Panc1 (cell line): Measurements from ENCODE around the gene UBXN1. TPM values are rescaled to one million over a fixed set of nuclear protein-coding genes. Genes with fewer than 3 reads are reported as not detected.

Source experiments
- ATAC-seq: fragments of 200-7000 bp; cut with Tn5 transposase; 2 replicates; pipeline ENCODE4 v1.9.1; 2020; ENCODE audit warnings: mild to moderate bottlenecking, moderate library complexity
- BruUV-seq: library from RNA; stranded (reverse); fragments of 400-500 nt; replicated peaks from 2 replicates; lab custom pipeline; 2021; lab: Mats Ljungman, UMichigan
- CTCF ChIA-PET: fragments of 300-600 bp; sonication (Branson Sonifier 250); formaldehyde crosslinking; loops from one replicate; lab custom pipeline; 2022; ENCODE audit warnings: antibody characterized with exemption; lab: Charles Lee
- POLR2A ChIA-PET: fragments of 300-600 bp; sonication (Branson Sonifier 250); formaldehyde crosslinking; loops from one replicate; lab custom pipeline; 2022; ENCODE audit warnings: antibody characterized with exemption; lab: Charles Lee
- DNase-seq: peaks from one replicate; pipeline ENCODE4 v3.0.0-alpha.2; 2010; ENCODE audit warnings: low read depth, low spot score
- H3K27ac ChIP-seq: 2 replicates; pipeline ENCODE4 v1.5.1; 2011; ENCODE audit warnings: mild to moderate bottlenecking, low read length, inconsistent platforms
- H3K27me3 ChIP-seq: fragments of 200-500 bp; sonication (Bioruptor generic); 2 replicates; pipeline ENCODE4 v1.6.0; 2014; ENCODE audit warnings: low read length, inconsistent platforms; ENCODE audit not compliant: control insufficient read depth, insufficient read depth
- H3K36me3 ChIP-seq: fragments of 200-500 bp; sonication (Bioruptor generic); 2 replicates; pipeline ENCODE4 v1.5.1; 2014; ENCODE audit warnings: inconsistent platforms, mild to moderate bottlenecking, low read length, moderate library complexity; ENCODE audit not compliant: control insufficient read depth, insufficient read depth
- H3K4me1 ChIP-seq: 2 replicates; pipeline ENCODE4 v1.5.1; 2011; ENCODE audit warnings: inconsistent platforms, mild to moderate bottlenecking, low read length, moderate library complexity; ENCODE audit not compliant: control insufficient read depth, insufficient read depth
- H3K4me3 ChIP-seq, 2 experiments: 2 replicates each; pipeline ENCODE4 v1.5.1; 2011 to 2012; ENCODE audit warnings: low read depth in 2 of 2, low read length in 2 of 2, mild to moderate bottlenecking in 2 of 2, inconsistent platforms in 1 of 2, moderate library complexity in 1 of 2
- H3K9me3 ChIP-seq: fragments of 200-500 bp; sonication (Bioruptor generic); 2 replicates; pipeline ENCODE4 v1.5.1; 2014; ENCODE audit warnings: low read depth, mild to moderate bottlenecking, inconsistent platforms, low read length, moderate library complexity; ENCODE audit not compliant: control insufficient read depth, insufficient read depth
- POLR2AphosphoS5 ChIP-seq: IDR thresholded peaks from 2 replicates; pipeline ENCODE4 v1.6.1; 2012; ENCODE audit warnings: mild to moderate bottlenecking, low read depth, low read length, moderate library complexity
- SIN3A ChIP-seq: IDR thresholded peaks from 2 replicates; pipeline ENCODE4 v1.6.1; 2012; ENCODE audit warnings: low read depth, mild to moderate bottlenecking, low read length, moderate library complexity, borderline replicate concordance; ENCODE audit not compliant: insufficient read depth
- TCF7L2 ChIP-seq: IDR thresholded peaks from 2 replicates; pipeline ENCODE4 v1.6.1; 2011; ENCODE audit warnings: mild to moderate bottlenecking, low read depth, low read length, inconsistent platforms
- in situ Hi-C: cut with HindIII; loops from 2 replicates; pipeline ENCODE4 v1.10.0; 2016; ENCODE audit warnings: low sequenced_read_pairs, low pct_unique_long_range_greater_than_20kb
- intact Hi-C: fragments of 100-400 bp; cut with micrococcal nuclease; formaldehyde crosslinking; loops from one replicate; pipeline ENCODE4 v1.10.0; 2022; ENCODE audit not compliant: unreplicated experiment
- total RNA-seq: library from RNA; stranded (reverse); gene quantifications from one replicate; pipeline ENCODE4 v1.2.1, GENCODE V29; 2021; ENCODE audit not compliant: unreplicated experiment
- TF ChIP-seq, protein P1 (sequence below): fragments of 450-650 bp; IDR thresholded peaks from 2 replicates; pipeline ENCODE4 v1.5.1; 2017; ENCODE audit warnings: mild to moderate bottlenecking
- TF ChIP-seq, protein P2 (sequence below), 2 experiments: IDR thresholded peaks; 2 replicates each; pipeline ENCODE4 v1.6.1; 2011 to 2012; ENCODE audit warnings: low read depth in 2 of 2, control low read depth in 1 of 2, low read length in 1 of 2, mild to moderate bottlenecking in 1 of 2, moderate library complexity in 1 of 2; ENCODE audit not compliant: insufficient read depth in 1 of 2

Gene UBXN1
- total RNA-seq, 1 experiment from 2014 or later = 105 TPM

DNA sequence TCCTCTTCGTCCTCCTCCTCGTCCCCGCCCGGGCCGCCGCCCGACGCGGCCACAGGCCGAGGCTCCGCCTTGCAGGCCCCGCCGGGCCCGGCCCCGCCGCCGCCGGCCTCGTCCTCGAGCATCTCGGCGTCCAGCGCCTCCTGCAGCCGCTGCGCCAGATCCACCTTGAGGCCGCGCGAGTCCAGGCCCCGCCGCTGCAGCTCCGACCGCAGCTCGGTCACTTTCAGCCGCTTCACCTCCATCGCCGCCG is 48.0 kb upstream of the UBXN1 start:
- no peak for DNase-seq
- intact Hi-C loops (no loop called here), in situ Hi-C loops (no loop called here)
- Histone ChIP-seq H3K4me1 (peaks cover 9% of the 10 kb centered on the region), H3K9me3 (no peaks in the 10 kb centered on the region), H3K27ac (peak overlapping the region; percentile 92; the same call in 1 of the 2 replicates), H3K36me3 (peaks cover 33% of the 10 kb centered on the region), H3K4me3 (peak overlapping the region; percentile 68 to 100), H3K27me3 (no peaks in the 10 kb centered on the region)
- TF ChIP-seq SIN3A (no peak), POLR2AphosphoS5 (no peak), TCF7L2 (no peak)
- TF ChIP-seq, protein P1, sequence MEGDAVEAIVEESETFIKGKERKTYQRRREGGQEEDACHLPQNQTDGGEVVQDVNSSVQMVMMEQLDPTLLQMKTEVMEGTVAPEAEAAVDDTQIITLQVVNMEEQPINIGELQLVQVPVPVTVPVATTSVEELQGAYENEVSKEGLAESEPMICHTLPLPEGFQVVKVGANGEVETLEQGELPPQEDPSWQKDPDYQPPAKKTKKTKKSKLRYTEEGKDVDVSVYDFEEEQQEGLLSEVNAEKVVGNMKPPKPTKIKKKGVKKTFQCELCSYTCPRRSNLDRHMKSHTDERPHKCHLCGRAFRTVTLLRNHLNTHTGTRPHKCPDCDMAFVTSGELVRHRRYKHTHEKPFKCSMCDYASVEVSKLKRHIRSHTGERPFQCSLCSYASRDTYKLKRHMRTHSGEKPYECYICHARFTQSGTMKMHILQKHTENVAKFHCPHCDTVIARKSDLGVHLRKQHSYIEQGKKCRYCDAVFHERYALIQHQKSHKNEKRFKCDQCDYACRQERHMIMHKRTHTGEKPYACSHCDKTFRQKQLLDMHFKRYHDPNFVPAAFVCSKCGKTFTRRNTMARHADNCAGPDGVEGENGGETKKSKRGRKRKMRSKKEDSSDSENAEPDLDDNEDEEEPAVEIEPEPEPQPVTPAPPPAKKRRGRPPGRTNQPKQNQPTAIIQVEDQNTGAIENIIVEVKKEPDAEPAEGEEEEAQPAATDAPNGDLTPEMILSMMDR = no peak
- TF ChIP-seq, protein P2, sequence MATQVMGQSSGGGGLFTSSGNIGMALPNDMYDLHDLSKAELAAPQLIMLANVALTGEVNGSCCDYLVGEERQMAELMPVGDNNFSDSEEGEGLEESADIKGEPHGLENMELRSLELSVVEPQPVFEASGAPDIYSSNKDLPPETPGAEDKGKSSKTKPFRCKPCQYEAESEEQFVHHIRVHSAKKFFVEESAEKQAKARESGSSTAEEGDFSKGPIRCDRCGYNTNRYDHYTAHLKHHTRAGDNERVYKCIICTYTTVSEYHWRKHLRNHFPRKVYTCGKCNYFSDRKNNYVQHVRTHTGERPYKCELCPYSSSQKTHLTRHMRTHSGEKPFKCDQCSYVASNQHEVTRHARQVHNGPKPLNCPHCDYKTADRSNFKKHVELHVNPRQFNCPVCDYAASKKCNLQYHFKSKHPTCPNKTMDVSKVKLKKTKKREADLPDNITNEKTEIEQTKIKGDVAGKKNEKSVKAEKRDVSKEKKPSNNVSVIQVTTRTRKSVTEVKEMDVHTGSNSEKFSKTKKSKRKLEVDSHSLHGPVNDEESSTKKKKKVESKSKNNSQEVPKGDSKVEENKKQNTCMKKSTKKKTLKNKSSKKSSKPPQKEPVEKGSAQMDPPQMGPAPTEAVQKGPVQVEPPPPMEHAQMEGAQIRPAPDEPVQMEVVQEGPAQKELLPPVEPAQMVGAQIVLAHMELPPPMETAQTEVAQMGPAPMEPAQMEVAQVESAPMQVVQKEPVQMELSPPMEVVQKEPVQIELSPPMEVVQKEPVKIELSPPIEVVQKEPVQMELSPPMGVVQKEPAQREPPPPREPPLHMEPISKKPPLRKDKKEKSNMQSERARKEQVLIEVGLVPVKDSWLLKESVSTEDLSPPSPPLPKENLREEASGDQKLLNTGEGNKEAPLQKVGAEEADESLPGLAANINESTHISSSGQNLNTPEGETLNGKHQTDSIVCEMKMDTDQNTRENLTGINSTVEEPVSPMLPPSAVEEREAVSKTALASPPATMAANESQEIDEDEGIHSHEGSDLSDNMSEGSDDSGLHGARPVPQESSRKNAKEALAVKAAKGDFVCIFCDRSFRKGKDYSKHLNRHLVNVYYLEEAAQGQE (IDR thresholded peaks at IDR 0.05; ENCODE audit: insufficient read depth in 1 of 2, low read depth in 2 of 2, low read length in 1 of 2) = no peak
- ChIA-PET POLR2A (interaction anchor here (0.6 to 2.4 kb wide), 3 partner anchors 27 to 114 kb away, joined by 3 to 7 read pairs (median 7); partner anchors contain the start of genes C11orf98, CSKMT and ZBTB3), CTCF (interaction anchor here (0.6 to 0.9 kb wide), 2 partner anchors 29 to 44 kb away, joined by 3 to 4 read pairs; partner anchors contain the start of gene TAF6L)
- peak; percentile 12 for ATAC-seq
- BruUV-seq = no TSS peak

DNA sequence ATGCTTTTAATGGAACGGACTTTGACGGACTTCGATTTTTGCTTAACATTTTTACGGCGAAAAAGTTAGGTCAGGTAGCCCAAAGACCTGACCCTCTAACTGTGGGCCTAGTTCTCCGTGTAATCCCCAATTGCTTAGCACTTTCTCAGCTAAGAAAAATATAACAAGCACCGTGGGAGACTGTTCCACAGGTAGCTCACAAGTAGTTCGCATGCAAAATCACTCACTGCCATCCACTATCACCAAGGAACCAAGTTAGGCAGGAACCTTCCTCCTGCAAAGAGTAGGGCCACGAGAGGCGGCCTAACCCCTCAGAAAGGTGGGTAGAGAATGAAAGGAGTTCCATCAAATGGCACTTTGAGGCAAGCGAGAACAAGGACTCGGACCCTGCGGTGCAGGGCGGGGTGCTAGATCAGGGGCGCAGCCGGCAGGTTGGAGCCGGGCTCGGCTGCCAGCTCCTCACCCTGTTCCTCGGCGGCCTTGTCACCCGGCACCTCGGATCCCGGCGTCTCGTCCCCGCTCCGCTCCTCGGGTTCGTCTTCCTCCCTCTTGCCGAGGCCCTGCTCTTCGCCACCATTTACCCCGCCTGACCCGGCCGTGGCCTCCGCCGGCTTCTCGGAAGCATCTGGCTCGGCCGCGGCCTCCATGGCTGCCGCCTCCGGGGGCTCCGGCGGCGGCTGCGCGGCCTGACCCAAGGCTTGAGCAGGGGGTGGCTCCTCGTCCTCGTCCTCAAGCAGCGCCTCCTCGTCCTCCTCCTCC is 47.5 kb upstream of the UBXN1 start:
- no peaks in the 10 kb centered on the region for H3K27me3 ChIP-seq
- in situ Hi-C loops = no loop called here
- ATAC-seq (no peak), DNase-seq (no peak)
- CTCF ChIA-PET = no interaction called here
- no peak for TF ChIP-seq SIN3A
- no peak for TF ChIP-seq TCF7L2
- TF ChIP-seq, protein P1 = no peak
- TF ChIP-seq POLR2AphosphoS5 = no peak
- TF ChIP-seq, protein P2 (IDR thresholded peaks at IDR 0.05; ENCODE audit: insufficient read depth in 1 of 2, low read depth in 2 of 2, low read length in 1 of 2) = no peak
- BruUV-seq = no TSS peak
- no peaks in the 10 kb centered on the region for H3K9me3 ChIP-seq
- intact Hi-C loops = no loop called here
- H3K27ac ChIP-seq = peak overlapping the region; percentile 92
- H3K4me1 ChIP-seq = peaks cover 9% of the 10 kb centered on the region
- peaks cover 38% of the 10 kb centered on the region for H3K36me3 ChIP-seq
- peak overlapping the region; percentile 68 to 100 for H3K4me3 ChIP-seq
- POLR2A ChIA-PET = interaction anchor here (1.1 to 2.4 kb wide), 2 partner anchors 27 to 61 kb away, joined by 7 read pairs; partner anchors contain the start of genes C11orf98, CSKMT and ZBTB3
